Esophagus squamous epithelium (tissue), 5 donors: ENCODE measurements around the gene AADACL4. TPM values are rescaled to one million over a fixed set of nuclear protein-coding genes. Genes with fewer than 3 reads are reported as not detected.

Experiments
- DNase-seq: peaks from one replicate; lab custom pipeline; 2025; lab: John Stamatoyannopoulos, UW
- H3K27ac ChIP-seq, 4 donors: fragments of 200-600 bp; sonication (generic); one replicate each; pipeline ENCODE4 v1.5.1; 2016 to 2019; ENCODE audit warnings: mild to moderate bottlenecking in 1 of 4
- H3K27me3 ChIP-seq, 4 donors: fragments of 200-600 bp; sonication (generic); 1 replicate in 3 of 4; 2 replicates in 1 of 4; pipeline versions ENCODE4 v1.5.1 to v1.6.0; 2017 to 2021; ENCODE audit warnings: antibody characterized with exemption in 1 of 4
- H3K36me3 ChIP-seq, 3 donors: fragments of 200-600 bp; sonication (generic); one replicate each; pipeline ENCODE4 v1.5.1; 2016 to 2019
- H3K4me1 ChIP-seq, 3 donors: fragments of 200-600 bp; sonication (generic); one replicate each; pipeline ENCODE4 v1.5.1; 2017 to 2019
- H3K4me3 ChIP-seq, 4 donors: fragments of 200-600 bp; sonication (generic); 1 replicate in 3 of 4; 2 replicates in 1 of 4; pipeline ENCODE4 v1.5.1; 2016 to 2019; ENCODE audit warnings: mild to moderate bottlenecking in 2 of 4, moderate library complexity in 1 of 4
- H3K9me3 ChIP-seq, 3 donors: fragments of 200-600 bp; sonication (generic); one replicate each; pipeline ENCODE4 v1.5.1; 2016 to 2019
- CTCF ChIP-seq, 6 experiments: fragments of 450-650 bp in 4 of 6; fragments of 200-600 bp in 2 of 6; sonication (generic) in 2 of 6; IDR thresholded peaks; one replicate each; pipeline ENCODE4 v1.5.1; 2016 to 2019; ENCODE audit warnings: antibody characterized with exemption in 6 of 6, mild to moderate bottlenecking in 4 of 6, moderate library complexity in 4 of 6
- POLR2A ChIP-seq, 4 donors: fragments of 450-650 bp; IDR thresholded peaks; one replicate each; pipeline ENCODE4 v1.6.1; 2017; ENCODE audit warnings: antibody characterized with exemption in 4 of 4, mild to moderate bottlenecking in 4 of 4, moderate library complexity in 3 of 4
- WGBS, 2 donors: methylation state at CpG; one replicate each; pipeline ENCODE4 v1.1.5; 2018; 5-methylcytosine and 5-hydroxymethylcytosine counted together
- intact Hi-C: fragments of 100-400 bp; cut with DNase I; formaldehyde crosslinking; loops from one replicate; pipeline ENCODE4 v1.15.0; 2022
- total RNA-seq, 4 donors: library from RNA; depleted of rRNA; stranded (reverse); fragments of >200 nt; gene quantifications; one replicate each; pipeline ENCODE4 v1.1.0, GENCODE V29; 2016
- donor health status: DM: yes; HTN: yes; CAD: no.

Gene AADACL4
- total RNA-seq = not detected

- Histone ChIP-seq H3K9me3 (peaks cover 0 to 30% (median 17%) of the 10 kb centered on the region in 3 donors), H3K36me3 (no peaks in the 10 kb centered on the region), H3K27ac (no peak within 1 kb of the TSS), H3K4me1 (no peaks in the 10 kb centered on the region), H3K4me3 (no peak within 1 kb of the TSS), H3K27me3 (no peaks in the 10 kb centered on the region)
- TF ChIP-seq CTCF (IDR thresholded peaks at IDR 0.05) (no peak), POLR2A (IDR thresholded peaks at IDR 0.05) (no peak)
- intact Hi-C loops = no loop called here
- 72 to 77% methylated on average over 6 to 7 of the region's 7 CpGs for WGBS, 2 donors
- no peak for DNase-seq
Observed at GRCh38 chr1:12643785-12644184, at the start of gene AADACL4. AADACL4 (plus strand) TSS chr1:12644085; CDS start chr1:12644547, 462 bp downstream.

- H3K9me3 ChIP-seq = no peaks in the 10 kb centered on the region
- 75 to 79% methylated on average over 6 of the region's 6 CpGs for WGBS, 2 donors
- peaks cover 0 to 35% (median 0%) of the 10 kb centered on the region in 3 donors for H3K36me3 ChIP-seq
- DNase-seq = no peak
- H3K27me3 ChIP-seq = no peaks in the 10 kb centered on the region
- peak overlapping the region; percentile 87 to 94 (median 92) for H3K27ac ChIP-seq
- intact Hi-C loops = no loop called here
- peak overlapping the region in 2 of 4 donors; percentile 42 to 61 for H3K4me3 ChIP-seq
- TF ChIP-seq CTCF (IDR thresholded peaks at IDR 0.05) = no peak
- TF ChIP-seq POLR2A (IDR thresholded peaks at IDR 0.05) = no peak
- peaks cover 75 to 100% (median 83%) of the 10 kb centered on the region in 3 donors for H3K4me1 ChIP-seq
Observed at GRCh38 chr1:12594490-12594889, 49.4 kb upstream of the AADACL4 start.

GRCh38 chr1:12594966-12595756 lies 48.7 kb upstream of the AADACL4 start:
- intact Hi-C loops = no loop called here
- no peak for DNase-seq
- TF ChIP-seq POLR2A (IDR thresholded peaks at IDR 0.05) (no peak), CTCF (IDR thresholded peaks at IDR 0.05) (no peak)
- peaks cover 0 to 35% (median 0%) of the 10 kb centered on the region in 3 donors for H3K36me3 ChIP-seq
- peaks cover 80 to 100% (median 90%) of the 10 kb centered on the region in 3 donors for H3K4me1 ChIP-seq
- H3K9me3 ChIP-seq = no peaks in the 10 kb centered on the region
- H3K27me3 ChIP-seq = no peaks in the 10 kb centered on the region
- H3K27ac ChIP-seq = peak overlapping the region; percentile 87 to 94 (median 92)
- 6 to 10% methylated on average over 17 to 24 of the region's 47 CpGs for WGBS, 2 donors
- H3K4me3 ChIP-seq = peak overlapping the region; percentile 11 to 61 (median 38)

GRCh38 chr1:12595757-12596006 lies 48.2 kb upstream of the AADACL4 start:
- H3K4me3 ChIP-seq = peak overlapping the region; percentile 11 to 61 (median 38)
- H3K36me3 ChIP-seq = peaks cover 0 to 37% (median 0%) of the 10 kb centered on the region in 3 donors
- H3K27ac ChIP-seq = peak overlapping the region; percentile 87 to 94 (median 92)
- intact Hi-C loops = no loop called here
- WGBS, 2 donors = 0% methylated on average over 1 of the region's 18 CpGs; no CpG with 5 or more reads in 1 of the 2 donors
- peaks cover 84 to 100% (median 91%) of the 10 kb centered on the region in 3 donors for H3K4me1 ChIP-seq
- no peaks in the 10 kb centered on the region for H3K27me3 ChIP-seq
- TF ChIP-seq POLR2A (IDR thresholded peaks at IDR 0.05) (no peak), CTCF (IDR thresholded peaks at IDR 0.05) (no peak)
- no peaks in the 10 kb centered on the region for H3K9me3 ChIP-seq
- DNase-seq = no peak
